ENCODE results near the gene TAF11L8.
"Not testable (repeated sequence)": the region's sequence is repeated elsewhere in the genome, so short reads cannot be mapped to it uniquely, and the experiment has no call there.

Gene TAF11L8

DNA sequence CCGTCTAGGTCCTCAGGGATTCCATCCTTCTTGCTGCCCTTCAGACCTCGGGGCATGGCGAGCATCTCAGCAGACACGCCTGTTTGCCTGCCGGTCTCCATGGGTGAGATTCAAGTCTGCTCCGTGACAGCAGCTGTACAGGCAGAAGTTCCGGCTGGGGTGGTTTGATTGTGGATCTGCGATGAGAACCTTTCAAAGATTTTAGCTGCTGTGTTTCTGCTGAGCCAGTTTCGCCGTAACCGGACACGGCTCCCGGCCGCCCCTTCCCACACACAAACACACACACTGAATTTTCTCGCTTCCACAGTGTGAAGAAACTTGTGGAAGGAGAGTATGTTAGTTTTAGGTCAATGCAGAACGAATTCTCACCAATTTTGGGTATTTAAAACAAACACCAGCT is at the start of gene TAF11L8:
TSS of gene TAF11L8 (minus strand) at position 101 of the 400 bp plus-strand sequence.
- DNase-seq, result not testable (repeated sequence)

DNA sequence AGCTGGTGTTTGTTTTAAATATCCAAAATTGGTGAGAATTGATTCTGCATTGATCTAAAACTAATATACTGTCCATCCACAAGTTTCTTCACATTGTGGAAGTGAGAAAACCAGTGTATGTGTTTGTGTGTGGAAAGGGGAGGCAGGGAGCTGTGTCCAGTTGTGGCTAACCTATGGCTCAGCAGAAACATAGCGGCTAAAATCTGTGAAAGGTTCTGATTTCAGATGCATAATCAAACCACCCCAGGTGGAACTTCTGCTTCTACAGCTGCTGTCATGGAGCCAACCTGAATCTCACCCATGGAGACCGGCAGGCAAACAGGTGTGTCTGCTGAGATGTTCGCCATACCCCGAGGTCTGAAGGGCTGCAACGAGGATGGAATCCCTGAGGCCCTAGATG is 43.4 kb upstream of the TAF11L8 start, which contains the start of gene TAF11L14:
TSS of gene TAF11L14 (plus strand) at position 301 of the 400 bp plus-strand sequence.
- DNase-seq, result no peak

- not testable (repeated sequence) for DNase-seq
Observed at GRCh38 chr5:17631788-17632187, 41.0 kb upstream of the TAF11L8 start, which contains the start of gene TAF11L13. Gene TAF11L13 (plus strand): TSS chr5:17632088.

GRCh38 chr5:17625686-17626085 is 34.9 kb upstream of the TAF11L8 start:
- no peak for DNase-seq

- DNase-seq, result no peak
Observed at GRCh38 chr5:17620627-17621026, 29.9 kb upstream of the TAF11L8 start.

GRCh38 chr5:17619354-17619753 is 28.6 kb upstream of the TAF11L8 start:
- DNase-seq, result no peak

GRCh38 chr5:17614872-17615605 is 24.3 kb upstream of the TAF11L8 start:
- no peak for DNase-seq

- not testable (repeated sequence) for DNase-seq
Observed at GRCh38 chr5:17610092-17610491, 19.3 kb upstream of the TAF11L8 start, which contains the start of gene TAF11L12. Gene TAF11L12 (plus strand): TSS chr5:17610392.

DNA sequence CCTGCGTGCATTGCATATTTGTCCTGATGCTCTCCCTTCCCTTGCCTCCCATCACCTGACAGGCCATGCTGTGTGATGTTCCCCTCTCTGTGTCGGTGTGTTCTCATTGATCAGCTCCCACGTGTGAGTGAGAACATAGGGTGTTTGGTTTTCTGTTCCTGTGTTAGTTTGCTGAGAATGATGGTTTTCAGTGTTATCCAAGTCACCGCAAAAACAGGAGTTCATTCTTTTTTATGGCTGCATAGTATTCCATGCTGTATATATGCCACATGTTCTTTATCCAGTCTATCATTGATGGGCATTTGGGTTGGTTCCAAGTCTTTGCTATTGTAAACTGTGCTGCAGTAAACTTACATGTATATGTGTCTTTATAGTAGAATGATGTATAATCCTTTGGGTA is 16.7 kb upstream of the TAF11L8 start:
- DNase-seq, result not testable (repeated sequence)

DNA sequence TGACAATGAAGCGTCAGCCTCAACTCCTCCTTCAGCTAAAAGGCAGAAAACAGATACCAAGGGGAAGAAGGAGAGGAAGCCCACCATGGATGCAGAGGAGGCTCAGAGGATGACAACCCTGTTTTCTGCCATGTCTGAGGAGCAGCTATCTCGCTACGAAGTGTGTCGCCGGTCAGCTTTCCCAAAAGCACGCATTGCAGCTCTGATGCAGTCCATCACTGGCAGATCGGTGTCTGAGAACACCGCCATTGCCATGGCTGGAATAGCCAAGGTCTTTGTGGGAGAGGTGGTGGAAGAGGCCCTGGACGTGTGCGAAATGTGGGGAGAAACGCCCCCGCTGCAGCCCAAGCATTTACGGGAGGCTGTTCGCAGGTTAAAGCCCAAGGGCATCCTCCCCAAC is 14.2 kb upstream of the TAF11L8 start:
- no peak for DNase-seq

DNA sequence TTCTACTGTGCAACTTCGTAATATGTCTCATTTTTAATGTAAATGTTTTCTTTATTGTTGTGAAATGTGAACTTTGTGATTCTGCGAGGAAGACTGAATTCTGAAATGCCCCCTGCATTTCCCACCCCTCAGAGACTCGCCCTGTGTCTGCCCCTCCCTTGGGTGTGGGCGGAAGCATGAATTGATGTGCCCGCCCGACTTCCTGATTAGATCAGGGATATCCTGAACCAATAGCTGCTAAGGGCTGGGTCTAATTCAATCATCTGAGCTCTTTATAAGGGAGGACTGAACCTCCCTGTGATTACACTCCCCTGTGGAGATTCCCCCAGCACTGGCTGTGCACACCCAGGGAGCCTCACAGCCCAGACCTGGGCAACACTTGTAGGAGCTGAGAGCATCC is 13.1 kb upstream of the TAF11L8 start, which contains the start of gene TAF11L11:
TSS of gene TAF11L11 (plus strand) at position 304 of the 400 bp plus-strand sequence.
- not testable (repeated sequence) for DNase-seq

- not testable (repeated sequence) for DNase-seq
Observed at GRCh38 chr5:17597728-17598127, 7.0 kb upstream of the TAF11L8 start, which contains the start of gene TAF11L10. Gene TAF11L10 (minus strand): TSS chr5:17597828.

GRCh38 chr5:17594255-17594654 is 3.5 kb upstream of the TAF11L8 start, which contains the start of gene TAF11L9:
Gene TAF11L9 (minus strand): TSS chr5:17594394.
- not testable (repeated sequence) for DNase-seq

DNA sequence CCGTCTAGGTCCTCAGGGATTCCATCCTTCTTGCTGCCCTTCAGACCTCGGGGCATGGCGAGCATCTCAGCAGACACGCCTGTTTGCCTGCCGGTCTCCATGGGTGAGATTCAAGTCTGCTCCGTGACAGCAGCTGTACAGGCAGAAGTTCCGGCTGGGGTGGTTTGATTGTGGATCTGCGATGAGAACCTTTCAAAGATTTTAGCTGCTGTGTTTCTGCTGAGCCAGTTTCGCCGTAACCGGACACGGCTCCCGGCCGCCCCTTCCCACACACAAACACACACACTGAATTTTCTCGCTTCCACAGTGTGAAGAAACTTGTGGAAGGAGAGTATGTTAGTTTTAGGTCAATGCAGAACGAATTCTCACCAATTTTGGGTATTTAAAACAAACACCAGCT is 5.1 kb downstream of the TAF11L8 start, which contains the start of gene TAF11L7:
TSS of gene TAF11L7 (minus strand) at position 101 of the 400 bp plus-strand sequence.
- not testable (repeated sequence) for DNase-seq

Data from DMS79 treated with DMSO at 0.1 percent for 48 hours (cell line).